Fibroblast of villous mesenchyme (primary cell): ENCODE results near the gene DGKG. TPM values are rescaled to one million over a fixed set of nuclear protein-coding genes. Genes with fewer than 3 reads are reported as not detected.

ENCODE experiments used
- DNase-seq: peaks from one replicate; pipeline ENCODE4 v3.0.0-alpha.2; 2010; ENCODE audit warnings: low read depth
- H3K4me3 ChIP-seq: 2 replicates; pipeline ENCODE4 v1.5.1; 2011; ENCODE audit warnings: low read depth, mild to moderate bottlenecking, low read length
- CTCF ChIP-seq: IDR thresholded peaks from 2 replicates; pipeline ENCODE4 v1.5.1; 2012; ENCODE audit warnings: low read depth, mild to moderate bottlenecking, low read length; ENCODE audit not compliant: insufficient read depth
- total RNA-seq: library from RNA; depleted of rRNA; stranded (reverse); fragments of >200 nt; gene quantifications from 2 replicates; pipeline ENCODE4 v1.2.3, GENCODE V29; 2012

DGKG gene
- total RNA-seq, 1 donor = under 0.01 TPM

- no peak for TF ChIP-seq CTCF
- no peak for DNase-seq
- H3K4me3 ChIP-seq = no peak overlapping the region
Measured at GRCh38 chr3:186303965-186304364, 58.1 kb downstream of the DGKG start.

- no peak overlapping the region for H3K4me3 ChIP-seq
- no peak for DNase-seq
- no peak for TF ChIP-seq CTCF
Measured at GRCh38 chr3:186299327-186299726, 62.7 kb downstream of the DGKG start.

DNA sequence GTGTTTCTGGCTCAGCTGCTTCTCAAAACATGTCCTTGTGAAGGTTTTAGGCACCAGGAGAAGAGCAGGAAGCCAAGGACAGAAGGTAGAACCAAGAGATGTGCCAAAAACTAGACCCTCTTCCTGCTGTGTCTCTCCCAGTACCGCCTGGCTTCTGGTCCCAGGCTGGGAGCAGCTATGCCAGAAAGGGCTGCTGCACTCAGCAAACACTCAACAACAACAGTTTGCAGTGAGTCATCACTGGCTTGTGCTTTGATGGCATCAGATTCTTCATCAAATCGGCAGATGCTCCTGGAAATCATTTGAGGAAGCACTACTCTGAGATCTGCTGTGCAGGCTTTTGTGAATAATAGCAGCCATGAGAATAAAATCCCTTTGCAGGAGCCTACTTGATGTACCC, 63.2 kb downstream of the DGKG start:
- TF ChIP-seq CTCF = no peak
- no peak overlapping the region for H3K4me3 ChIP-seq
- DNase-seq = no peak

- TF ChIP-seq CTCF = no peak
- H3K4me3 ChIP-seq = no peak overlapping the region
- no peak for DNase-seq
Measured at GRCh38 chr3:186290796-186291195, 71.2 kb downstream of the DGKG start.

DNA sequence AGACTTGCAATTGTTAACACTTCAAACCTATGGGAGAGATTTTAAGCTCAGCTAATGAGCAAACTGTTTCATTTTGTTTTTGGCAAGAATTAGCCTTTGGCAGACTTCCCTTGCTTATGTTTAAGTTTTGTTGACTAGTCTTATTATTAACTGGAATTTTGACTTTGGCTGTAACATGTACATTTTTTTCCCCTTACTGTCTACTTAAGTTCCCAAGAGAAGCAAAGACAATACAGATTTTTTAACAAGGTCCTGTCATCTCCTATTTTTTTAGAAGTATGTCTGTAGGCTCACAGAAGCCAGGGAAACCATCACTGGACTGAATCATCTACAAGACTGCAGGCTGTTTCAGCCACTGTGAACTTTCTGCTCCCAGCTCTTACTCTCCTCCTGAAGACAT, 74.3 kb downstream of the DGKG start:
- DNase-seq = peak; percentile 58
- no peak overlapping the region for H3K4me3 ChIP-seq
- TF ChIP-seq CTCF = no peak

- no peak overlapping the region for H3K4me3 ChIP-seq
- DNase-seq = no peak
- no peak for TF ChIP-seq CTCF
Measured at GRCh38 chr3:186286114-186286513, 75.9 kb downstream of the DGKG start.

- H3K4me3 ChIP-seq = no peak overlapping the region
- no peak for TF ChIP-seq CTCF
- DNase-seq = no peak
Measured at GRCh38 chr3:186284661-186285060, 77.4 kb downstream of the DGKG start.
